ENCODE measurements around the gene ZNF423. TPM values are rescaled to one million over a fixed set of nuclear protein-coding genes. Genes with fewer than 3 reads are reported as not detected.

Gene ZNF423
- total RNA-seq, 1 donor from 2014 or later: 10.7 TPM

DNA sequence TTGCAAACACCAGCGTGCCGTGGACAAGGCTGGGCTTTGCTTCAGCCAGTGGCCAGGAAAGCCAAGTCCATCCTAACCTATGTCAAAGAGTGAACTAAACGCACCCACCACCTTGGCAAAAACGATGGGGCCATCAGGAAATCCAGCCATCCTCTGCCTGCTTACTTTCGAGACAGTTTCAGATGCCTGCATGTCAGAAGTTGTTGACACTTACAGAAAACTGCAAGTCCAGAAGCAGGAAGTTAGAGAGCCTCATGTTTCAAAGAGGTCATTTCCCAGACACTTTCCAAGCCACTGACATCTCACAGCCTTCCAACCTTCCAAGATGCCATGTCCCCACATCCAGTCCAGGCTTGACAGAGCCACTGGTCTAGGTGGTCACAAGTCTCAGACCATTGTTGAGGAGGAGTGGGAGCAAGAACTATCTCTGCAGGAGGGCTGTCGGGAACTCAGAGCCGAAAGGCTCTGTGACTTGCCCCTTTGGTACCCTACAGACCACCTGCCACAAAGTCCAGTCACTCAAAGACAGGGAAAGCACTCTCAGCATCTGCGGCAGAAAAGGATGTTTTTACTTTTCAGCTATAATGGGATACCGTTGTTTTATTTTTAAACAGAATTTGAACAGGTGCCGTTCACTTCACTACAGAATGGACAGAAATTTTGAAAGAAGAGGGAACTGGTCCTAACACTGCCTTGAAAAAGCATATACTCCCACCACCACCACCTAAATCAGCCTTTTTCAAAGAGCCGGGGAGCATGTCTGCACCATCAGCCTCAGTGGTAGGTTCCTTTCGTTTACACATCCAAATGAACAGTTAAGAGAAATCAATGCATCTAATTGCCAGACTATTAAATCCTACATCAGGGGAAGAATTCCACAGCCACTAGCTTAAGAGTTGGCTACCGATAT, 5.1 kb downstream of the ZNF423 start:
- Histone ChIP-seq H3K36me3 (no peaks in the 10 kb centered on the region), H3K27ac (no peak overlapping the region), H3K27me3 (ENCODE audit: low read depth) (peaks cover 6% of the 10 kb centered on the region), H3K4me3 (peak overlapping the region; percentile 7), H3K9me3 (no peaks in the 10 kb centered on the region), H3K4me1 (peaks cover 27% of the 10 kb centered on the region)
- ATAC-seq: no peak
- TF ChIP-seq, protein P1, sequence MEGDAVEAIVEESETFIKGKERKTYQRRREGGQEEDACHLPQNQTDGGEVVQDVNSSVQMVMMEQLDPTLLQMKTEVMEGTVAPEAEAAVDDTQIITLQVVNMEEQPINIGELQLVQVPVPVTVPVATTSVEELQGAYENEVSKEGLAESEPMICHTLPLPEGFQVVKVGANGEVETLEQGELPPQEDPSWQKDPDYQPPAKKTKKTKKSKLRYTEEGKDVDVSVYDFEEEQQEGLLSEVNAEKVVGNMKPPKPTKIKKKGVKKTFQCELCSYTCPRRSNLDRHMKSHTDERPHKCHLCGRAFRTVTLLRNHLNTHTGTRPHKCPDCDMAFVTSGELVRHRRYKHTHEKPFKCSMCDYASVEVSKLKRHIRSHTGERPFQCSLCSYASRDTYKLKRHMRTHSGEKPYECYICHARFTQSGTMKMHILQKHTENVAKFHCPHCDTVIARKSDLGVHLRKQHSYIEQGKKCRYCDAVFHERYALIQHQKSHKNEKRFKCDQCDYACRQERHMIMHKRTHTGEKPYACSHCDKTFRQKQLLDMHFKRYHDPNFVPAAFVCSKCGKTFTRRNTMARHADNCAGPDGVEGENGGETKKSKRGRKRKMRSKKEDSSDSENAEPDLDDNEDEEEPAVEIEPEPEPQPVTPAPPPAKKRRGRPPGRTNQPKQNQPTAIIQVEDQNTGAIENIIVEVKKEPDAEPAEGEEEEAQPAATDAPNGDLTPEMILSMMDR (IDR thresholded peaks at IDR 0.05): no peak
- intact Hi-C loops (cut with DNase I): no loop called here
- no peak for DNase-seq

DNA sequence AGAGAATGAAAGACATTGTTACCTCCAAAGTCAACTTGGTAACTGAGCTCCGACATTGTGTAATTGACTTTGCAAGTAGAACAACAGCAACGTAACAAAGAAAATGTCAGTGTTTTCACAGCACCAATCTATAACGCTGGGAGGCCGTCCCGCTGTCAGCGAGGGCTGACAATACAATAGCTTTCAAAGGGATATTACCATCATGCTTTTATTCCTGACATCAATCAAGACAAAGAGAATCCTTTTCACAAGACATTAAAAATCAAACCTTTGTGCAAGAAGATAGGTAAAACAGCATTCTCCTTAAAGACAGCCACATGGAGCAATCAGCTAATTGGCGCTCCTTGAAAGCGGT, 6.2 kb downstream of the ZNF423 start:
- intact Hi-C loops (cut with DNase I): no loop called here
- H3K4me1 ChIP-seq: peaks cover 27% of the 10 kb centered on the region
- DNase-seq (no peak), ATAC-seq (no peak)
- H3K36me3 ChIP-seq: no peaks in the 10 kb centered on the region
- no peak overlapping the region for H3K27ac ChIP-seq
- H3K9me3 ChIP-seq: no peaks in the 10 kb centered on the region
- TF ChIP-seq, protein P1 (IDR thresholded peaks at IDR 0.05): no peak
- peaks cover 6% of the 10 kb centered on the region for H3K27me3 ChIP-seq (ENCODE audit: low read depth)
- no peak overlapping the region for H3K4me3 ChIP-seq

DNA sequence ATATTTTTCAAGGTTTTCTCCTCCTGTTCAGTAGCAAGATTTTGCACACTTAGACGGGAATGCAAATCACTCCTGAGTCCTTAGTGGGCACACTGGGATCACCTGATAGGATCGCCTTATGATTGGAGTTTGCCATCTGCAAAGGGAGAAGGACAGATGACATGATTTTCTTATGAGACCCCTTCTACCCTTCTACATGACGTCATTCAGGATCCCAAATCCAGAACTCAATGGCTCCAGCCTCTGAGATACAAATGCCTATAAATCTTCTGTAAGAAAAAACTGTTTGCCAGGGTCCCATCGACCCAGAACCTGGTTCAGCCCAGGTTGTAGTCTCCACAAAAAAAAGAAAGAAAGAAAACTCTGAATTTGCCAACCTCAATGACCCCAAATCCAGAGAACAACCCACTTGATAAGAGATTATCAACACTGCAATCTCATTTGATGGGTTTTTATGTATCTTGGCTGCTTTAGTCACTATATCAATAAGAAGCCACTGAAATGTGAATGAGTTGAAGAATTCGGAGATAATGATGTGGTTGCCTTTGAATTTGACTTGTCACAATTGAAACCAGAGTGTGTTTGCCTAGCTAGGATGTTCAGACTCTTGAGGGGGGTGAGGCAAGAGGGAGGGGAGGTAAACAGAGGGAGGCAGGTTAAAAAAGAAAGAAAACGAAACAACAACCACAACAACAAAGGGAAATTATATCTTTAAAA, 6.7 kb downstream of the ZNF423 start:
- DNase-seq (no peak), ATAC-seq (no peak)
- H3K4me1 ChIP-seq: peaks cover 27% of the 10 kb centered on the region
- H3K4me3 ChIP-seq: no peak overlapping the region
- no peaks in the 10 kb centered on the region for H3K9me3 ChIP-seq
- no peaks in the 10 kb centered on the region for H3K36me3 ChIP-seq
- TF ChIP-seq, protein P1 (IDR thresholded peaks at IDR 0.05): no peak
- H3K27me3 ChIP-seq (ENCODE audit: low read depth): peaks cover under 1% of the 10 kb centered on the region
- intact Hi-C loops (cut with DNase I): no loop called here
- H3K27ac ChIP-seq: no peak overlapping the region

DNA sequence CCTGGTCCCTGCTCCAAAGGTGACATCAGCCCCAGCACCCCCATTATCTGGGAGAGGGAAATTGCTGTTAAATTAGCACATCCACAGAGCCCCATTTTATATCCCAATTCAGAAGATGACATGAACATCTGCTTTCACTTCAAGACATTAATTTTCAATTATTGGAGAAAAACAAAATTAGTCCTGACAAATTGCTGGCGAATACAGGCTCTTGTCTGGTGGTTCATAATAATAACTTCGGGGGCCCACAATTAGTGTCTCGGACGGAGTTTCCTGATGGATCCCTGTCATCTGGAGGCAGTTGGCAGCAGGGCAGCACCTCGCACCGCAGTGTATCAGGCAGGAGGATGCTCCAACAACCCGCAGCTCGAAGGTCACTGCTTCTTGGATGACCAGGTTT, 7.4 kb downstream of the ZNF423 start:
- no peak overlapping the region for H3K27ac ChIP-seq
- H3K27me3 ChIP-seq (ENCODE audit: low read depth): no peaks in the 10 kb centered on the region
- intact Hi-C loops (cut with DNase I): no loop called here
- no peaks in the 10 kb centered on the region for H3K9me3 ChIP-seq
- DNase-seq (no peak), ATAC-seq (no peak)
- no peak overlapping the region for H3K4me3 ChIP-seq
- H3K36me3 ChIP-seq: no peaks in the 10 kb centered on the region
- peaks cover 24% of the 10 kb centered on the region for H3K4me1 ChIP-seq
- TF ChIP-seq, protein P1 (IDR thresholded peaks at IDR 0.05): no peak

DNA sequence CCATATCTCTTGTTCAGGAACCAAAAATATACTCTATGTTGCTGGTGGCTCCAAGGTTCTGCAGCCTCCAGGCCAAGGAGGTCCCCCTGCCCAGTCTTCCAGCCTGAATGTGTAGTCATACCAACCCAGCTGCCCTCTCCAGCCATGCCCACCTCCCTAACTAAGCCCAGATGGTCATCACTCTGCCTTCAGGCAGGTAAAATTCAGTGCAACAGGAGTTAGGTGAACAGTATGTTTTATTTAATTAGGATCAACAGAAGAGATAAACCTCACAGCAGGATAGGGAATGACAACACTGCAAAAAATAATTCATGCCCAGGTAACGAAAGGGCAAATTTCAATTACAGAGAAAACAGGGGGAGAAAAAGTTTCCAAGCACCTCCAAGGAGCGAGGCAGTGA, 9.1 kb downstream of the ZNF423 start:
- TF ChIP-seq, protein P1 (IDR thresholded peaks at IDR 0.05): no peak
- Histone ChIP-seq H3K4me3 (no peak overlapping the region), H3K4me1 (peaks cover 23% of the 10 kb centered on the region), H3K27me3 (ENCODE audit: low read depth) (no peaks in the 10 kb centered on the region), H3K9me3 (no peaks in the 10 kb centered on the region), H3K27ac (no peak overlapping the region), H3K36me3 (no peaks in the 10 kb centered on the region)
- intact Hi-C loops (cut with DNase I): no loop called here
- no peak for ATAC-seq
- DNase-seq: no peak
